ENCODE measurements around the gene HS3ST1. TPM values are rescaled to one million over a fixed set of nuclear protein-coding genes. Genes with fewer than 3 reads are reported as not detected.

Gene HS3ST1
- total and polyA plus RNA-seq, 9 donors = 10.1 to 64.7 (median 35.9) TPM

DNA sequence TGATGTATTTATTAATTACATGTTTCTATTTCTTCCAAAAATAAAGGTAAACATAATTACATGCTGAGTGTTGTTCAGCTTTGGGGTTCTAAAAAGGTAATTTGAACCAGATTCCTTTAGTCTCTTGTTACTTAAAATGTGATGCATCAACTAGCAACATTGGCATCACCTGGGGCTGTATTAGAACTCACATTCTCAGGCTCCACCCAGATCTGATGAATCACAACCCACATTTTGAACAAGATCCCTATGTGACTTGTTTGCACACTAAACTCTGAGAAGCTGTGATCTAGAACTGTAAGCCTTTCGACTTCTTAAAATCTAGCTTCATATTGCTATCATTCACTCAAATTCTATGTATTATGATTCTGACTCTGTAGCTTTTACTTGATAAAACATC is 23.0 kb upstream of the HS3ST1 start:
- Histone ChIP-seq H3K27me3 (no peaks in the 10 kb centered on the region), H3K27ac (no peak overlapping the region), H3K4me3 (no peak overlapping the region), H3K9me3 (no peaks in the 10 kb centered on the region), H3K36me3 (no peaks in the 10 kb centered on the region), H3K4me1 (ENCODE audit: insufficient read depth) (no peaks in the 10 kb centered on the region)
- no peak for TF ChIP-seq EP300 (IDR thresholded peaks at IDR 0.05)
- TF ChIP-seq, protein P1, sequence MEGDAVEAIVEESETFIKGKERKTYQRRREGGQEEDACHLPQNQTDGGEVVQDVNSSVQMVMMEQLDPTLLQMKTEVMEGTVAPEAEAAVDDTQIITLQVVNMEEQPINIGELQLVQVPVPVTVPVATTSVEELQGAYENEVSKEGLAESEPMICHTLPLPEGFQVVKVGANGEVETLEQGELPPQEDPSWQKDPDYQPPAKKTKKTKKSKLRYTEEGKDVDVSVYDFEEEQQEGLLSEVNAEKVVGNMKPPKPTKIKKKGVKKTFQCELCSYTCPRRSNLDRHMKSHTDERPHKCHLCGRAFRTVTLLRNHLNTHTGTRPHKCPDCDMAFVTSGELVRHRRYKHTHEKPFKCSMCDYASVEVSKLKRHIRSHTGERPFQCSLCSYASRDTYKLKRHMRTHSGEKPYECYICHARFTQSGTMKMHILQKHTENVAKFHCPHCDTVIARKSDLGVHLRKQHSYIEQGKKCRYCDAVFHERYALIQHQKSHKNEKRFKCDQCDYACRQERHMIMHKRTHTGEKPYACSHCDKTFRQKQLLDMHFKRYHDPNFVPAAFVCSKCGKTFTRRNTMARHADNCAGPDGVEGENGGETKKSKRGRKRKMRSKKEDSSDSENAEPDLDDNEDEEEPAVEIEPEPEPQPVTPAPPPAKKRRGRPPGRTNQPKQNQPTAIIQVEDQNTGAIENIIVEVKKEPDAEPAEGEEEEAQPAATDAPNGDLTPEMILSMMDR (IDR thresholded peaks at IDR 0.05) = no peak
- no peak for TF ChIP-seq POLR2A (IDR thresholded peaks at IDR 0.05)
- intact Hi-C loops (cut with DNase I) = no loop called here
- WGBS, 3 donors = 91 to 94% (median 91%) methylated on average over 1 of the region's 1 CpG
- no peak for DNase-seq

GRCh38 chr4:11446155-11446811 is 17.6 kb upstream of the HS3ST1 start:
- intact Hi-C loops (cut with DNase I) = no loop called here
- Histone ChIP-seq H3K4me1 (ENCODE audit: insufficient read depth) (no peaks in the 10 kb centered on the region), H3K27me3 (no peaks in the 10 kb centered on the region), H3K4me3 (no peak overlapping the region), H3K36me3 (no peaks in the 10 kb centered on the region), H3K27ac (no peak overlapping the region), H3K9me3 (no peaks in the 10 kb centered on the region)
- TF ChIP-seq, protein P1 (IDR thresholded peaks at IDR 0.05) = no peak
- no peak for TF ChIP-seq POLR2A (IDR thresholded peaks at IDR 0.05)
- no peak for TF ChIP-seq EP300 (IDR thresholded peaks at IDR 0.05)
- DNase-seq = no peak

- no peak overlapping the region for H3K27ac ChIP-seq
- TF ChIP-seq, protein P1 (IDR thresholded peaks at IDR 0.05) = no peak
- no peaks in the 10 kb centered on the region for H3K27me3 ChIP-seq
- no peaks in the 10 kb centered on the region for H3K36me3 ChIP-seq
- 95 to 98% (median 96%) methylated on average over 1 of the region's 1 CpG for WGBS, 3 donors
- no peaks in the 10 kb centered on the region for H3K9me3 ChIP-seq
- no peak overlapping the region for H3K4me3 ChIP-seq
- no peaks in the 10 kb centered on the region for H3K4me1 ChIP-seq (ENCODE audit: insufficient read depth)
- DNase-seq = no peak
- intact Hi-C loops (cut with DNase I) = no loop called here
Observed at GRCh38 chr4:11441194-11441556, 12.5 kb upstream of the HS3ST1 start.

DNA sequence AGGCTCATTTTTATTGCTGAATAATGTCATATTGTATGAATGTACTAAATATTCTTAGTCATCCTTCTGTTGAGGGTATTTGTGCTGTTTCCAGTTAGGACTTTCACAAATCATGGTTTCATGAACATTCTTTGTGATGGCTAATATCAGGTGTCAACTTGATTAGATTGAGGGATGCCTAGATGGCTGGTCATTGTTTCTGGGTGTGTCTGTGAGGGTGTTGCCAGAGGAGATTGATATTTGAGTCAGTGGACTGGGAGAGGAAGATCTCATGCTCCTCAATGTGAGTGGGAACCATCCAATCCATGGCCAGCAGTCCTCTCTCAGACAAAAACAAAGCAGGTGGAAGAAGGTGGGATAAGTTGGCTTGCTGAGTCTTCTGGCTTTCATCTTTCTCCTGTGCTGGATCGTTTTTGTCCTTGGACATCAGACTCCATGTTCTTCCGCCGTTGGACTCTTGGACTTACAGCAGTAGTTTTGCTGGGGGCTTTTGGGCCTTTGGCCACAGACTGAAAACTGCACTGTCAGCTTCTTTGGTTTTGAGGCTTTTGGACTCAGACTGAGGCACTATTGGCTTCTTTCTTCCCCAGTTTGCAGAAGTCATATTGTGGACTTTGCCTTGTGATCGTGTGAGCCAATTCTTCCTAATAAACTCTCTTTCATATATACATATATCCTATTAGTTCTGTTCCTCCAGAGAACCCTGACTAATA is 11.9 kb upstream of the HS3ST1 start:
- DNase-seq = no peak
- Histone ChIP-seq H3K4me1 (ENCODE audit: insufficient read depth) (no peaks in the 10 kb centered on the region), H3K27ac (no peak overlapping the region), H3K36me3 (no peaks in the 10 kb centered on the region), H3K9me3 (no peaks in the 10 kb centered on the region), H3K27me3 (no peaks in the 10 kb centered on the region), H3K4me3 (no peak overlapping the region)
- intact Hi-C loops (cut with DNase I) = no loop called here
- TF ChIP-seq POLR2A (IDR thresholded peaks at IDR 0.05) = no peak
- TF ChIP-seq EP300 (IDR thresholded peaks at IDR 0.05) = no peak
- TF ChIP-seq, protein P1 (IDR thresholded peaks at IDR 0.05) = no peak
- 86 to 96% (median 92%) methylated on average over 4 of the region's 4 CpGs for WGBS, 3 donors

Data from ovary (tissue), 9 donors.